Peyer's patch (tissue), 4 donors: Measurements from ENCODE around the gene KRTAP29-1.

ENCODE experiments used
- CTCF ChIP-seq, 6 experiments: fragments of 450-650 bp in 4 of 6; fragments of 200-600 bp in 2 of 6; sonication (generic) in 1 of 6; IDR thresholded peaks; one replicate each; pipeline ENCODE4 v1.5.1; 2017 to 2019; ENCODE audit warnings: antibody characterized with exemption in 6 of 6, mild to moderate bottlenecking in 3 of 6, moderate library complexity in 1 of 6
- POLR2A ChIP-seq, 2 donors: fragments of 450-650 bp; IDR thresholded peaks; one replicate each; pipeline ENCODE4 v1.5.1; 2017; ENCODE audit warnings: antibody characterized with exemption in 2 of 2, mild to moderate bottlenecking in 2 of 2, moderate library complexity in 2 of 2

- TF ChIP-seq CTCF (IDR thresholded peaks at IDR 0.05) (no peak), POLR2A (IDR thresholded peaks at IDR 0.05) (no peak)
Observed at GRCh38 chr17:41301204-41301790, 1.4 kb downstream of the KRTAP29-1 start.
